Measurements from ENCODE around the gene CGNL1. TPM values are rescaled to one million over a fixed set of nuclear protein-coding genes. Genes with fewer than 3 reads are reported as not detected.

CGNL1 gene
- polyA plus RNA-seq, 1 donor: 7.8 TPM

DNA sequence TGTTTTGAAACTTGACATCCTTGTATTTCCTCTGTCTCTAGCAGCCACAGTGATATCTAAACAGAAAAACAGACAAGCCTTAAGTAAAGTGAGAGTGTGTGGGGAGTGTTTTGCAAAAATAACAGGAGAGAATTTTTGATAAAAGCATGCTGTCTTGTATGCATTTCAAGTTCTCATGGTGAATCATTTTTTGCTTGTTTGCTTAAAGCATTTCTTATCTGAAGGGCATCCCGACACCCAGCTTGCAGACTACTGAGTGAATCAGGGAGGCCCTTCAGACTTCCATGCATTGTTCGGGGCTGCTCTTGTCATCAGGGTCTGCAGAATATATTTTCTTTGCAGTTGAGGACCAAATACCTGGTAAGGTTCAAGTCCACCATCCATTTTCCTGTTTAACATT, 8.5 kb downstream of the CGNL1 start:
- H3K4me3 ChIP-seq (ENCODE audit: low read length): no peak overlapping the region
- no peaks in the 10 kb centered on the region for H3K9me3 ChIP-seq (ENCODE audit: control insufficient read depth, low read depth, low read length)
- no peaks in the 10 kb centered on the region for H3K27me3 ChIP-seq (ENCODE audit: control insufficient read depth, insufficient read depth, low read length)
- no peak for DNase-seq
- 0% methylated on average over 1 of the region's 2 CpGs for WGBS (ENCODE audit: insufficient coverage, low lambda C conversion rate)
- H3K36me3 ChIP-seq (ENCODE audit: control insufficient read depth, insufficient read depth, low read length): no peaks in the 10 kb centered on the region
- peaks cover 23% of the 10 kb centered on the region for H3K4me1 ChIP-seq (ENCODE audit: control insufficient read depth, insufficient read depth, low read length)
- no peak overlapping the region for H3K27ac ChIP-seq (ENCODE audit: low read length)

GRCh38 chr15:57385923-57386390, 9.7 kb downstream of the CGNL1 start:
- DNase-seq: no peak
- no peak overlapping the region for H3K27ac ChIP-seq (ENCODE audit: low read length)
- no CpG with 5 or more reads among the region's 7 CpGs for WGBS (ENCODE audit: insufficient coverage, low lambda C conversion rate)
- H3K4me3 ChIP-seq (ENCODE audit: low read length): no peak overlapping the region
- no peaks in the 10 kb centered on the region for H3K27me3 ChIP-seq (ENCODE audit: control insufficient read depth, insufficient read depth, low read length)
- H3K9me3 ChIP-seq (ENCODE audit: control insufficient read depth, low read depth, low read length): no peaks in the 10 kb centered on the region
- H3K36me3 ChIP-seq (ENCODE audit: control insufficient read depth, insufficient read depth, low read length): no peaks in the 10 kb centered on the region
- peaks cover 23% of the 10 kb centered on the region for H3K4me1 ChIP-seq (ENCODE audit: control insufficient read depth, insufficient read depth, low read length)

DNA sequence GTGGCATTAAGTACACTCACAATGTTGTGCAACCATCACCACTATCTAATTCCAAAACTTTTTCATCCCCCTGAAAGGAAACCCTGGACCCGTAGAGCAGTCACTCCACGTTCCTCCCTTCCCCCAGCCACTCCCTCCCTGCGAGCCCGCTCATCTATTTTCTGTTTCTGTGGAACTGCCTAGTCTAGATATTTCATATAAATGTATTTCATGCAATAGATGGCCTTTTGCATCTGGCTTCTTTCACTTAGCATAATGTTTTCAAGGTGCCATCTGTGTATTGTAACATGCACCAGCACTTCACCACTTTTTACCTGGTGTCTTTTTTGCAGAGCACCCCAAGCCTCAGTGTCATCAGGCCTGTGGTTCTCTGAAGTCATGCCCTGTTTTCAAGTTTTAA, 10.7 kb downstream of the CGNL1 start:
- DNase-seq: no peak

DNA sequence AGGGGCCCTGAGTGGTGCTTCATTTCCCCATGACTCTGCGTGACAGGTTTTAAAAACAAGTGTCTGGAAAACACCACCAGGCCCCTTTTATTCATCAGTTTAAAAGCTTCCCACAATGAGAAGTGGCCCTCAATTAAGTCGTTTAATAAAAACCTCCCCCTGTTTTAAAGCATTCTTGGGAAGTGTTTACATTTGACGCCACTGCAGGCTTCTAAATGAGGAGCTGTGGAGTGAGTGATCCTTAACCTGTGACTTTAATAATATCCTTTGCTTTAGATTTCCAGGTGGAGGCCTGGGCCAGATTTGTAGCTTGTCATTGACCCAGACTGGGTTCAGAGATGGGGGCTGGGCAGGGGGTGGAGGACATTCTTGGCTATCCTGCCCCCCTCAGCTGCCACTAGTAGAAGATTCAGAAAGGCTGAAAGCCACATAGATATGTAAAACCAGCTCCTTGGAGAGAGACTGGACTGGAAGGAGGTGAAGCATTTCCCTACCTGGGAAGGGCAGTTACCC, 11.3 kb downstream of the CGNL1 start:
- Histone ChIP-seq H3K27ac (ENCODE audit: low read length) (no peak overlapping the region), H3K4me3 (ENCODE audit: low read length) (no peak overlapping the region), H3K36me3 (ENCODE audit: control insufficient read depth, insufficient read depth, low read length) (no peaks in the 10 kb centered on the region), H3K4me1 (ENCODE audit: control insufficient read depth, insufficient read depth, low read length) (peaks cover 10% of the 10 kb centered on the region), H3K9me3 (ENCODE audit: control insufficient read depth, low read depth, low read length) (no peaks in the 10 kb centered on the region), H3K27me3 (ENCODE audit: control insufficient read depth, insufficient read depth, low read length) (no peaks in the 10 kb centered on the region)
- DNase-seq: no peak
- 0% methylated on average over 1 of the region's 3 CpGs for WGBS (ENCODE audit: insufficient coverage, low lambda C conversion rate)

More for the DNA sequence above, 10.7 kb downstream of the CGNL1 start:
- Histone ChIP-seq H3K4me1 (ENCODE audit: control insufficient read depth, insufficient read depth, low read length) (peaks cover 16% of the 10 kb centered on the region), H3K36me3 (ENCODE audit: control insufficient read depth, insufficient read depth, low read length) (no peaks in the 10 kb centered on the region), H3K9me3 (ENCODE audit: control insufficient read depth, low read depth, low read length) (no peaks in the 10 kb centered on the region), H3K27ac (ENCODE audit: low read length) (no peak overlapping the region), H3K4me3 (ENCODE audit: low read length) (no peak overlapping the region), H3K27me3 (ENCODE audit: control insufficient read depth, insufficient read depth, low read length) (no peaks in the 10 kb centered on the region)
- no CpG with 5 or more reads among the region's 4 CpGs for WGBS (ENCODE audit: insufficient coverage, low lambda C conversion rate)

DNA sequence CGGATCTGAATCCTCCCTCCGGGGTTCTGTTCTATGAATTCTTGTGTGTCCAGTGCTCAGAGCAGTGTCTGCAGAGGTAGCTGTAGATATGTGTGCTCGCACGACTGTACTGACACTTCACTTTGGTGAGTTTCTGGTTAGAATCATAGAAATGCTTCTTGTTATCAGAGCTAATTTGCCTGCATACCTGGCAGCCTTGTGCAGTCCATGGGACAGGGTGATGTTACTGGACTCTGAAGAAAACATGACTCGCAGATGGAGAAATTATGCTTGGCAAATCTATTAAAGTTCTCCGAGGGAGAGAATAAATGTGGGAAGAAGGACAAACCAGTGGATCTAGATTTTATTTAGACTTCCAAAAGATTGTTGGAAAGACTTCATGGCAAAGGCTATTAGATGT, 12.2 kb downstream of the CGNL1 start:
- Histone ChIP-seq H3K36me3 (ENCODE audit: control insufficient read depth, insufficient read depth, low read length) (no peaks in the 10 kb centered on the region), H3K27ac (ENCODE audit: low read length) (no peak overlapping the region), H3K4me1 (ENCODE audit: control insufficient read depth, insufficient read depth, low read length) (peaks cover 6% of the 10 kb centered on the region), H3K9me3 (ENCODE audit: control insufficient read depth, low read depth, low read length) (no peaks in the 10 kb centered on the region), H3K27me3 (ENCODE audit: control insufficient read depth, insufficient read depth, low read length) (no peaks in the 10 kb centered on the region), H3K4me3 (ENCODE audit: low read length) (no peak overlapping the region)
- no peak for DNase-seq
- 100% methylated on average over 1 of the region's 6 CpGs for WGBS (ENCODE audit: insufficient coverage, low lambda C conversion rate)

GRCh38 chr15:57389991-57390390, 13.7 kb downstream of the CGNL1 start:
- no peak overlapping the region for H3K4me3 ChIP-seq (ENCODE audit: low read length)
- WGBS (ENCODE audit: insufficient coverage, low lambda C conversion rate): no CpG with 5 or more reads among the region's 4 CpGs
- H3K27me3 ChIP-seq (ENCODE audit: control insufficient read depth, insufficient read depth, low read length): no peaks in the 10 kb centered on the region
- no peak for DNase-seq
- no peaks in the 10 kb centered on the region for H3K36me3 ChIP-seq (ENCODE audit: control insufficient read depth, insufficient read depth, low read length)
- H3K4me1 ChIP-seq (ENCODE audit: control insufficient read depth, insufficient read depth, low read length): peaks cover 6% of the 10 kb centered on the region
- H3K9me3 ChIP-seq (ENCODE audit: control insufficient read depth, low read depth, low read length): no peaks in the 10 kb centered on the region
- H3K27ac ChIP-seq (ENCODE audit: low read length): no peak overlapping the region

GRCh38 chr15:57390583-57390982, 14.3 kb downstream of the CGNL1 start:
- no peaks in the 10 kb centered on the region for H3K27me3 ChIP-seq (ENCODE audit: control insufficient read depth, insufficient read depth, low read length)
- H3K27ac ChIP-seq (ENCODE audit: low read length): no peak overlapping the region
- no peak for DNase-seq
- peaks cover 6% of the 10 kb centered on the region for H3K4me1 ChIP-seq (ENCODE audit: control insufficient read depth, insufficient read depth, low read length)
- no peaks in the 10 kb centered on the region for H3K9me3 ChIP-seq (ENCODE audit: control insufficient read depth, low read depth, low read length)
- 100% methylated on average over 1 of the region's 8 CpGs for WGBS (ENCODE audit: insufficient coverage, low lambda C conversion rate)
- no peak overlapping the region for H3K4me3 ChIP-seq (ENCODE audit: low read length)
- H3K36me3 ChIP-seq (ENCODE audit: control insufficient read depth, insufficient read depth, low read length): no peaks in the 10 kb centered on the region

DNA sequence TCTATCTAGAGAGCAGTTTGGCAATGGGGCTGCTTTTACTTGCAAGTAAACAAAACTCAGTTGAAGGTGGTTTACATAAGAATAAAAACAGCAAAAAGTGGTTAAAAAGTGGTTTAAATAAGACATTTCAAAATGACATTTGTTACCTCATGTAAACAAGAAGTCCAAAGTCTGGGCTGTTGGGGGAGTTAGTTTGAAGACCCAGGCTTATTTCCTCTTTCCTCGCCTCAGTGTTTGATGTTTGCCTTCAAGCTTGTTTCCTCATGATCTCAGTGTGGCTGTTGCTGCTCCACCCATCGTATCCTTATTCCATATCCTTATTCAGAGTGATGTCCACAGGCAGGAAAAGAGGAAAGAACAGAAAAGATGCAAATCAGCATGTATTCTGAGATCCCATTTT, 15.2 kb downstream of the CGNL1 start:
- Histone ChIP-seq H3K27ac (ENCODE audit: low read length) (no peak overlapping the region), H3K4me3 (ENCODE audit: low read length) (no peak overlapping the region), H3K27me3 (ENCODE audit: control insufficient read depth, insufficient read depth, low read length) (no peaks in the 10 kb centered on the region), H3K9me3 (ENCODE audit: control insufficient read depth, low read depth, low read length) (no peaks in the 10 kb centered on the region), H3K4me1 (ENCODE audit: control insufficient read depth, insufficient read depth, low read length) (peaks cover 6% of the 10 kb centered on the region), H3K36me3 (ENCODE audit: control insufficient read depth, insufficient read depth, low read length) (no peaks in the 10 kb centered on the region)
- no CpG with 5 or more reads among the region's 2 CpGs for WGBS (ENCODE audit: insufficient coverage, low lambda C conversion rate)
- no peak for DNase-seq

GRCh38 chr15:57393061-57393460, 16.8 kb downstream of the CGNL1 start:
- peaks cover under 1% of the 10 kb centered on the region for H3K4me1 ChIP-seq (ENCODE audit: control insufficient read depth, insufficient read depth, low read length)
- H3K4me3 ChIP-seq (ENCODE audit: low read length): no peak overlapping the region
- no CpG with 5 or more reads among the region's 2 CpGs for WGBS (ENCODE audit: insufficient coverage, low lambda C conversion rate)
- H3K27me3 ChIP-seq (ENCODE audit: control insufficient read depth, insufficient read depth, low read length): no peaks in the 10 kb centered on the region
- no peak for DNase-seq
- no peak overlapping the region for H3K27ac ChIP-seq (ENCODE audit: low read length)
- no peaks in the 10 kb centered on the region for H3K9me3 ChIP-seq (ENCODE audit: control insufficient read depth, low read depth, low read length)
- H3K36me3 ChIP-seq (ENCODE audit: control insufficient read depth, insufficient read depth, low read length): no peaks in the 10 kb centered on the region

DNA sequence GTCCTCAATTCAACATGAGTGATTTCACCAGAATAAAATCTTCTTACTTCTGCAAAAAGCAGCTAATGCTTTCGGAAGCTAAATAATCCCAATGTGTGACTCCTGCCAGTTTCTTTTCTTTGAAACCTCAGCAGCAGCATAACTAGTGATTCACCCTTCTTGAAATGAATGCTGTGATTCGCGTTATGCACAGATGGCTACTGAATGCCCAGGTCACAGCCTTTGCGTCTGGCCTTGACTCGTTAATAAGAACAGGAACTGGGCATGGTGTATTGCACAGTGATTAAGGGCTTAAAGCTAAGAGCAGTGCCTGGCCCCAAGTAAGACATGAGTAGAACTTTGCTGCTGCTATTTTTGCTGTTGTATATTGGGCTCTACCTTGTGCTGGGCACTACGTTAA, 19.0 kb downstream of the CGNL1 start:
- DNase-seq: no peak
- Histone ChIP-seq H3K27ac (ENCODE audit: low read length) (no peak overlapping the region), H3K27me3 (ENCODE audit: control insufficient read depth, insufficient read depth, low read length) (no peaks in the 10 kb centered on the region), H3K9me3 (ENCODE audit: control insufficient read depth, low read depth, low read length) (no peaks in the 10 kb centered on the region), H3K4me3 (ENCODE audit: low read length) (no peak overlapping the region), H3K4me1 (ENCODE audit: control insufficient read depth, insufficient read depth, low read length) (no peaks in the 10 kb centered on the region), H3K36me3 (ENCODE audit: control insufficient read depth, insufficient read depth, low read length) (no peaks in the 10 kb centered on the region)
- WGBS (ENCODE audit: insufficient coverage, low lambda C conversion rate): 100% methylated on average over 1 of the region's 6 CpGs

DNA sequence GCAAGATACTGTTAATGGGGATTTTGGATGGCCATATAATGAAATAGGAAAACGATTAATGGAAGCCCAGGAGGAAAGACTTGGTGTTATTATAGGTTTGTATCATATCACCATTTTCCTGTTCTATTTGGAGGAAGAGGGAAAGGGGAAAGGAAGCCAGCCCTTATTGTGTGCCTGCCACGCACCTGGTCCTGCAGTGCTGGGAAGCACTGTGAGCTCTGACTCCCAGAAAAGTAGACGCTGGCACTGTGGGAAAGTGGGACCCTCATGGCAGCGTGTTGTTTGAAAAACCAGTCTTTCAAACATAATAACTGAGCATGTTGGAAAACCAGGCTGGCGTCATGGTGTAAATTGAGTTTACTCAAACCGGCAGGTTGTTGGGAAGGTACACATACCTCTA, 22.0 kb downstream of the CGNL1 start:
- no peak for DNase-seq
- Histone ChIP-seq H3K27me3 (ENCODE audit: control insufficient read depth, insufficient read depth, low read length) (no peaks in the 10 kb centered on the region), H3K4me3 (ENCODE audit: low read length) (no peak overlapping the region), H3K27ac (ENCODE audit: low read length) (no peak overlapping the region), H3K4me1 (ENCODE audit: control insufficient read depth, insufficient read depth, low read length) (no peaks in the 10 kb centered on the region), H3K9me3 (ENCODE audit: control insufficient read depth, low read depth, low read length) (no peaks in the 10 kb centered on the region), H3K36me3 (ENCODE audit: control insufficient read depth, insufficient read depth, low read length) (no peaks in the 10 kb centered on the region)
- WGBS (ENCODE audit: insufficient coverage, low lambda C conversion rate): 60% methylated on average over 1 of the region's 6 CpGs
